ENCODE data around the gene KCNQ1. TPM values are rescaled to one million over a fixed set of nuclear protein-coding genes. Genes with fewer than 3 reads are reported as not detected.

The KCNQ1 gene
- polyA plus RNA-seq, 1 donor (not counting 4 experiments of a cell fraction or from before 2014, with no cell fraction given), result not detected

- Histone ChIP-seq H3K9ac (ENCODE audit: control insufficient read depth, extremely low read depth, insufficient read depth, low read length) (no peak overlapping the region), H3K4me3 (ENCODE audit: control insufficient read depth in 2 of 3, extremely low read depth in 1 of 3, insufficient read depth in 2 of 3, low read depth in 1 of 3, low read length in 3 of 3) (no peak overlapping the region), H3K36me3 (ENCODE audit: control insufficient read depth in 2 of 2, extremely low read depth in 1 of 2, insufficient read depth in 2 of 2, low read length in 2 of 2) (no peaks in the 10 kb centered on the region), H3K4me1 (ENCODE audit: control insufficient read depth, extremely low read depth, insufficient read depth, low read length) (no peaks in the 10 kb centered on the region), H3K9me3 (ENCODE audit: control insufficient read depth, low read depth, low read length) (no peaks in the 10 kb centered on the region), H3K27ac (ENCODE audit: control insufficient read depth, insufficient read depth, low read length) (no peak overlapping the region), H3K27me3 (ENCODE audit: control insufficient read depth, extremely low read depth, insufficient read depth, low read length) (no peaks in the 10 kb centered on the region), H2AFZ (ENCODE audit: control insufficient read depth, low read length) (no peak overlapping the region), H3K79me2 (ENCODE audit: control insufficient read depth, insufficient read depth, low read length) (no peaks in the 10 kb centered on the region), H4K20me1 (ENCODE audit: control insufficient read depth, extremely low read depth, insufficient read depth, low read length) (no peaks in the 10 kb centered on the region), H3K9me1 (ENCODE audit: control insufficient read depth, extremely low read depth, insufficient read depth, low read length) (no peaks in the 10 kb centered on the region), H3K4me2 (ENCODE audit: control insufficient read depth, extremely low read depth, insufficient read depth, low read depth, low read length) (no peak overlapping the region)
- dilution Hi-C loops (cut with MboI; ENCODE audit: extremely low pct_ligation_motif_present, low sequenced_read_pairs), result no loop called here
- FAIRE-seq (no peak), DNase-seq (ENCODE audit: low read depth, low spot score) (no peak)
- TF ChIP-seq, protein P1, sequence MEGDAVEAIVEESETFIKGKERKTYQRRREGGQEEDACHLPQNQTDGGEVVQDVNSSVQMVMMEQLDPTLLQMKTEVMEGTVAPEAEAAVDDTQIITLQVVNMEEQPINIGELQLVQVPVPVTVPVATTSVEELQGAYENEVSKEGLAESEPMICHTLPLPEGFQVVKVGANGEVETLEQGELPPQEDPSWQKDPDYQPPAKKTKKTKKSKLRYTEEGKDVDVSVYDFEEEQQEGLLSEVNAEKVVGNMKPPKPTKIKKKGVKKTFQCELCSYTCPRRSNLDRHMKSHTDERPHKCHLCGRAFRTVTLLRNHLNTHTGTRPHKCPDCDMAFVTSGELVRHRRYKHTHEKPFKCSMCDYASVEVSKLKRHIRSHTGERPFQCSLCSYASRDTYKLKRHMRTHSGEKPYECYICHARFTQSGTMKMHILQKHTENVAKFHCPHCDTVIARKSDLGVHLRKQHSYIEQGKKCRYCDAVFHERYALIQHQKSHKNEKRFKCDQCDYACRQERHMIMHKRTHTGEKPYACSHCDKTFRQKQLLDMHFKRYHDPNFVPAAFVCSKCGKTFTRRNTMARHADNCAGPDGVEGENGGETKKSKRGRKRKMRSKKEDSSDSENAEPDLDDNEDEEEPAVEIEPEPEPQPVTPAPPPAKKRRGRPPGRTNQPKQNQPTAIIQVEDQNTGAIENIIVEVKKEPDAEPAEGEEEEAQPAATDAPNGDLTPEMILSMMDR (optimal IDR thresholded peaks at IDR 0.05 in 1 of 3, IDR thresholded peaks at IDR 0.05 in 1 of 3, conservative IDR thresholded peaks at IDR 0.05 in 1 of 3; ENCODE audit: extremely low read depth in 1 of 3, insufficient read depth in 2 of 3, low read length in 3 of 3), result no peak
- no peak for TF ChIP-seq EZH2 (IDR thresholded peaks at IDR 0.05; ENCODE audit: low read length)
Measured at GRCh38 chr11:2759228-2760195, 314.7 kb downstream of the KCNQ1 start.

DNA sequence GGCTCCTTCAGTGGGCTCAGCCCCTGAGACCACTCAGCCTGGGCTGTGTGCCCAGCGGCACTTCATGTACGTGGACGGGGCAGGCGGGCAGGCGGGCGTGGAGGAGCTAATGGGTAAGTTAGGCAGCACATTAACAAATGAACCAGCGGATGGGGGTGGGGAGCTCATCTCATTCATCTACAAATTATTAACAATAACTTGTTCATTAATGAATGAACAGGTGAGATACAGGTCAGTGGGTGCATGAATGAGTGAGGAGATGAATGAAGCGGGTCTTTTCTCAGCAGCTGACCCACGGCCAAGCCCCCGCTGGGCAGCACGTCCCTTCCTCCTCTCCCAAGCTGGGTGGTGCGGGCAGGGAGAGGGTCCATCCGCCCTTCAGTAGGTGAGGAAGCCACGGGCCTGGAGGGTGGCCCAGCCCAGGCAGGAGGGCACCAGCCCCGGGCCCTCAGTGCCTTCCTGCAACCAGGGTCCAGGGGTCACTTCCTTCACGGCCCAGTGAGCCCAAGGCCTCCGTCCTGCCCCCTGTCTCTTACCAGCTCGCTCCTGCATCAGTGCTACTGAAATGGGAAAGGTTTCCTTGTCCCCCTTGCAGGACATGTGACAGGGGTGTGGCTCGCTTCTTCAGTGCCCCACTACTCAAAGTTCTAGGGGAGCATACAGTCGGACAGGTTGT lies 315.5 kb downstream of the KCNQ1 start:
- no peaks in the 10 kb centered on the region for H3K4me1 ChIP-seq (ENCODE audit: control insufficient read depth, extremely low read depth, insufficient read depth, low read length)
- DNase-seq (ENCODE audit: low read depth, low spot score), result no peak
- H2AFZ ChIP-seq (ENCODE audit: control insufficient read depth, low read length), result no peak overlapping the region
- H3K79me2 ChIP-seq (ENCODE audit: control insufficient read depth, insufficient read depth, low read length), result no peaks in the 10 kb centered on the region
- no peaks in the 10 kb centered on the region for H3K27me3 ChIP-seq (ENCODE audit: control insufficient read depth, extremely low read depth, insufficient read depth, low read length)
- no peak overlapping the region for H3K4me2 ChIP-seq (ENCODE audit: control insufficient read depth, extremely low read depth, insufficient read depth, low read depth, low read length)
- no peak for TF ChIP-seq EZH2 (IDR thresholded peaks at IDR 0.05; ENCODE audit: low read length)
- TF ChIP-seq, protein P1 (optimal IDR thresholded peaks at IDR 0.05 in 1 of 3, IDR thresholded peaks at IDR 0.05 in 1 of 3, conservative IDR thresholded peaks at IDR 0.05 in 1 of 3; ENCODE audit: extremely low read depth in 1 of 3, insufficient read depth in 2 of 3, low read length in 3 of 3), result no peak
- no peaks in the 10 kb centered on the region for H3K36me3 ChIP-seq (ENCODE audit: control insufficient read depth in 2 of 2, extremely low read depth in 1 of 2, insufficient read depth in 2 of 2, low read length in 2 of 2)
- H3K9me3 ChIP-seq (ENCODE audit: control insufficient read depth, low read depth, low read length), result no peaks in the 10 kb centered on the region
- FAIRE-seq, result no peak
- no peak overlapping the region for H3K9ac ChIP-seq (ENCODE audit: control insufficient read depth, extremely low read depth, insufficient read depth, low read length)
- dilution Hi-C loops (cut with MboI; ENCODE audit: extremely low pct_ligation_motif_present, low sequenced_read_pairs), result no loop called here
- H4K20me1 ChIP-seq (ENCODE audit: control insufficient read depth, extremely low read depth, insufficient read depth, low read length), result no peaks in the 10 kb centered on the region
- H3K4me3 ChIP-seq (ENCODE audit: control insufficient read depth in 2 of 3, extremely low read depth in 1 of 3, insufficient read depth in 2 of 3, low read depth in 1 of 3, low read length in 3 of 3), result no peak overlapping the region
- no peaks in the 10 kb centered on the region for H3K9me1 ChIP-seq (ENCODE audit: control insufficient read depth, extremely low read depth, insufficient read depth, low read length)
- H3K27ac ChIP-seq (ENCODE audit: control insufficient read depth, insufficient read depth, low read length), result no peak overlapping the region

Measured in keratinocyte (primary cell).